Measurements from ENCODE around the gene AADAT. TPM values are rescaled to one million over a fixed set of nuclear protein-coding genes. Genes with fewer than 3 reads are reported as not detected.

AADAT gene
- total and polyA plus RNA-seq, 2 of the 8 experiments (the other 6 are each of a cell fraction or from before 2014, with no cell fraction given), result 6.1 to 7.7 TPM

DNA sequence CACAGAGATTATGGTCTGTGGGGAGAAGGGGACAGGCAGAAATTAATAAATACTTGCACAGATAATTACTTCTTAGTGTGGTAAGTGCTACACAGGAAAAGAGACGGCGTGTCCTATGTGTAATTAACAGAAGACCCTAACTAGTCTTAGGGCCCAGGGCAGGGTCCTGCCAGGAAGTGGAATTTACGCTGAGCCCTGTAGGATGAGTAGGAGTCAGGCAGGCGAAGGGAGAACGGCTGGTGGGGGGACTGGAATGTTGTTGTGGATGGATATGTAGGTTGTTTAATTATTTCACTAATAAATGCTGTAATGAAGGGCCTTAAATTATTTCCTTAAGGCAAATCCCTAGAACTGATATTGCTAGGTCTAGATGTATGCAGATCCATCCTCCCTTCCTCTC, 36.8 kb downstream of the AADAT start (continued):
- TF ChIP-seq, protein P1, sequence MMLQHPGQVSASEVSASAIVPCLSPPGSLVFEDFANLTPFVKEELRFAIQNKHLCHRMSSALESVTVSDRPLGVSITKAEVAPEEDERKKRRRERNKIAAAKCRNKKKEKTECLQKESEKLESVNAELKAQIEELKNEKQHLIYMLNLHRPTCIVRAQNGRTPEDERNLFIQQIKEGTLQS (IDR thresholded peaks at IDR 0.05; ENCODE audit: insufficient read depth, low read depth, low read length), result no peak

All from H1 (cell line).